Measurements from ENCODE around the gene NR4A3. TPM values are rescaled to one million over a fixed set of nuclear protein-coding genes. Genes with fewer than 3 reads are reported as not detected.
A peak's percentile ranks its signal among the peaks of the same experiment; 100 is the strongest.

NR4A3 gene
- total RNA-seq, 4 donors from 2014 or later = 0.54 to 2.5 (median 1.0) TPM; not detected in 1

- no peak for DNase-seq
- TF ChIP-seq POLR2A (IDR thresholded peaks at IDR 0.05) = no peak
- Histone ChIP-seq H3K4me1 (no peaks in the 10 kb centered on the region), H3K4me3 (no peak overlapping the region), H3K27ac (no peak overlapping the region), H3K9me3 (no peaks in the 10 kb centered on the region), H3K27me3 (no peaks in the 10 kb centered on the region), H3K36me3 (no peaks in the 10 kb centered on the region)
These were observed 25.5 kb upstream of the NR4A3 start for GRCh38 chr9:99796231-99796630.

GRCh38 chr9:99801775-99802174 is 19.9 kb upstream of the NR4A3 start:
- Histone ChIP-seq H3K4me1 (no peaks in the 10 kb centered on the region), H3K36me3 (no peaks in the 10 kb centered on the region), H3K9me3 (no peaks in the 10 kb centered on the region), H3K4me3 (no peak overlapping the region), H3K27ac (no peak overlapping the region), H3K27me3 (no peaks in the 10 kb centered on the region)
- no peak for DNase-seq
- no peak for TF ChIP-seq CTCF (IDR thresholded peaks at IDR 0.05)
- TF ChIP-seq POLR2A (IDR thresholded peaks at IDR 0.05) = no peak

- TF ChIP-seq POLR2A (IDR thresholded peaks at IDR 0.05) (no peak), CTCF (IDR thresholded peaks at IDR 0.05) (no peak)
These were observed 18.0 kb upstream of the NR4A3 start for GRCh38 chr9:99803694-99804093.

GRCh38 chr9:99807276-99807852 is 14.3 kb upstream of the NR4A3 start:
- H3K27me3 ChIP-seq = no peaks in the 10 kb centered on the region
- peak; percentile 62 to 85 (median 72) for TF ChIP-seq CTCF (IDR thresholded peaks at IDR 0.05)
- no peak for TF ChIP-seq POLR2A (IDR thresholded peaks at IDR 0.05)
- H3K36me3 ChIP-seq = no peaks in the 10 kb centered on the region
- H3K9me3 ChIP-seq = no peaks in the 10 kb centered on the region
- no peak overlapping the region for H3K27ac ChIP-seq
- H3K4me1 ChIP-seq = no peaks in the 10 kb centered on the region
- DNase-seq = peak; percentile 55 to 89 (median 68)
- H3K4me3 ChIP-seq = no peak overlapping the region

More at GRCh38 chr9:99803694-99804093, 18.0 kb upstream of the NR4A3 start:
- no peak for DNase-seq
- Histone ChIP-seq H3K9me3 (no peaks in the 10 kb centered on the region), H3K27me3 (no peaks in the 10 kb centered on the region), H3K4me1 (no peaks in the 10 kb centered on the region), H3K4me3 (no peak overlapping the region), H3K27ac (no peak overlapping the region), H3K36me3 (no peaks in the 10 kb centered on the region)

GRCh38 chr9:99807956-99808355 is 13.7 kb upstream of the NR4A3 start:
- Histone ChIP-seq H3K36me3 (no peaks in the 10 kb centered on the region), H3K9me3 (no peaks in the 10 kb centered on the region), H3K4me3 (no peak overlapping the region), H3K27me3 (no peaks in the 10 kb centered on the region), H3K4me1 (no peaks in the 10 kb centered on the region), H3K27ac (no peak overlapping the region)
- no peak for TF ChIP-seq CTCF (IDR thresholded peaks at IDR 0.05)
- no peak for TF ChIP-seq POLR2A (IDR thresholded peaks at IDR 0.05)
- DNase-seq = no peak

GRCh38 chr9:99808454-99808853 is 13.2 kb upstream of the NR4A3 start:
- H3K4me3 ChIP-seq = no peak overlapping the region
- no peaks in the 10 kb centered on the region for H3K9me3 ChIP-seq
- no peaks in the 10 kb centered on the region for H3K4me1 ChIP-seq
- no peaks in the 10 kb centered on the region for H3K36me3 ChIP-seq
- no peaks in the 10 kb centered on the region for H3K27me3 ChIP-seq
- TF ChIP-seq CTCF (IDR thresholded peaks at IDR 0.05) = no peak
- TF ChIP-seq POLR2A (IDR thresholded peaks at IDR 0.05) = no peak
- no peak overlapping the region for H3K27ac ChIP-seq
- DNase-seq = no peak

Measured in Peyer's patch (tissue), 4 donors.